Activated CD8-positive, alpha-beta memory T cell treated with anti-CD3 and anti-CD28 coated beads, Interleukin-2, amount 10 ng/mL, durations not matched to agents 7 days and 5 days (primary cell): Measurements from ENCODE around the gene ZDHHC12. TPM values are rescaled to one million over a fixed set of nuclear protein-coding genes. Genes with fewer than 3 reads are reported as not detected.

ENCODE experiments used
- ATAC-seq: fragments of 150-1000 bp; cut with Tn5 transposase; one replicate; pipeline ENCODE4 v1.10.0; 2021; ENCODE audit warnings: moderate library complexity
- CTCF ChIA-PET: fragments of 350-600 bp; sonication (Branson Sonifier 250); formaldehyde crosslinking; loops from one replicate; lab custom pipeline; 2021; ENCODE audit warnings: antibody characterized with exemption; lab: Charles Lee
- DNase-seq: peaks from one replicate; pipeline ENCODE4 v3.0.0-alpha.2; 2020
- H3K27ac Mint-ChIP-seq: one replicate; pipeline ENCODE4 v1.8.0; 2021; ENCODE audit warnings: mild to moderate bottlenecking, mixed read lengths
- H3K27me3 Mint-ChIP-seq: one replicate; pipeline ENCODE4 v1.8.0; 2021; ENCODE audit warnings: mixed read lengths
- H3K36me3 Mint-ChIP-seq: one replicate; pipeline ENCODE4 v1.8.0; 2021; ENCODE audit warnings: mild to moderate bottlenecking, mixed read lengths
- H3K4me1 Mint-ChIP-seq: one replicate; pipeline ENCODE4 v1.8.0; 2021; ENCODE audit warnings: mixed read lengths
- H3K4me3 Mint-ChIP-seq: one replicate; pipeline ENCODE4 v1.8.0; 2021; ENCODE audit warnings: mild to moderate bottlenecking, moderate library complexity, mixed read lengths
- H3K9me3 Mint-ChIP-seq: one replicate; pipeline ENCODE4 v1.8.0; 2022; ENCODE audit warnings: low read depth, mixed read lengths
- total RNA-seq, 2 experiments: library from RNA; stranded (reverse); gene quantifications; one replicate each; pipeline ENCODE4 v1.2.3, GENCODE V29; 2021

The ZDHHC12 gene
- 10 to 100 TPM; 67.8 to 90.0 TPM for total RNA-seq

GRCh38 chr9:128723866-128724743 lies at the start of gene ZDHHC12:
ZDHHC12 (minus strand) TSS chr9:128724127; CDS start chr9:128724093, 34 bp downstream.
- no peaks in the 10 kb centered on the region for H3K27me3 Mint-ChIP-seq
- H3K4me1 Mint-ChIP-seq = peaks cover 39% of the 10 kb centered on the region

GRCh38 chr9:128773049-128773448 lies 49.1 kb upstream of the ZDHHC12 start:
- H3K4me3 Mint-ChIP-seq = peak overlapping the region; percentile 32
- CTCF ChIA-PET = interaction anchor here (1.1 to 2.3 kb wide), 3 partner anchors 13 to 45 kb away, joined by 3 to 10 read pairs (median 10); partner anchors contain the start of genes ENDOG and TBC1D13
- H3K9me3 Mint-ChIP-seq = peaks cover 3% of the 10 kb centered on the region
- H3K27ac Mint-ChIP-seq = peak overlapping the region; percentile 28
- no peaks in the 10 kb centered on the region for H3K27me3 Mint-ChIP-seq
- no peak for ATAC-seq
- peaks cover 2% of the 10 kb centered on the region for H3K36me3 Mint-ChIP-seq
- peaks cover 19% of the 10 kb centered on the region for H3K4me1 Mint-ChIP-seq
- no peak for DNase-seq

More at GRCh38 chr9:128723866-128724743, at the start of gene ZDHHC12:
- peaks cover 8% of the 10 kb centered on the region for H3K36me3 Mint-ChIP-seq
- ATAC-seq (peak; percentile 98), DNase-seq (peak; percentile 100)
- H3K4me3 Mint-ChIP-seq = peak within 1 kb of the TSS; percentile 100
- no peaks in the 10 kb centered on the region for H3K9me3 Mint-ChIP-seq
- H3K27ac Mint-ChIP-seq = peak within 1 kb of the TSS; percentile 88
- CTCF ChIA-PET = interaction anchor here (0.9 to 2.1 kb wide), 9 partner anchors 10 to 285 kb away, joined by 3 to 10 read pairs (median 4); partner anchors contain the start of genes ENDOG and PKN3

DNA sequence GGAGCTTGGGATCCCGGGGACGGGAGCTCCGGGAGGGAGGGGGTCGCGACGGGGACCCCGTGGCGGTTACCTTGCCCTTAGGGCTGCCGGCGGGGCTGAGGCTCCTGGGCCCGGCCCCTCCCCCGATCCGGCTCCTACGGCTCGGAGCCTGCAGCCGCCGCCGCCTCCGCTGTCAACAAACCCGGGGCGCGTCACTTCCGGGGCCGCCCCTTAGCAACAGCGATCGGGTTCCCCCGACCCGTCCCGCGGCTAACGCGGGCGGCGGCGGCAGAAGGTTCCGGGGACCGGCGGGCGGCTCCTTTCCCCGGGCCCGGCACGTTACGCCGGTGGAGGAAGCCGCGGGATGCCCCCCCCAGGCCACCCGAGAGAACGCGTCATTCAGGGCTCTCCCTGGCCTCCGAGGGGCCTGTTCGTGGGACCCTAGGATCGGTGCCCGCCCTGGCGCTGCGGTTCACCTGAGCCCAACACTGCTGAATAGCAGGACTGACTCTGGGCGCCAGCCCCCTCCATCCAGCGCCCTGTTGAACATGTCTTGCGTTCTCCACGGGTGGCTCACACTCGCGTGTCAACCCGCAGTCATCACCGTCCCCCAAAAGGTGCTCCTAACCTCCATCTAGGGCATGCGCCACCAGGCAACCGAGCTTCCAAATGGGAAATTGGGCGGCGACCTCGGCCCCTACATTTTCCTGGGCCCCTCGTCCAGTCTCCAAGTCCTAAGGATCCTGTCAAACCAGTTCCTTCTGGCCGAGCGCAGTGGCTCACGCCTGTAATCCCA lies 48.0 kb upstream of the ZDHHC12 start, which contains the start of gene ZER1:
Gene ZER1 (minus strand): TSS at position 183 of the 775 bp plus-strand sequence. CDS start 16,362 bp downstream, outside the sequence.
- Mint-ChIP-seq H3K27ac (peak within 1 kb of the TSS; percentile 96), H3K36me3 (peaks cover 2% of the 10 kb centered on the region), H3K4me3 (peak within 1 kb of the TSS; percentile 95), H3K4me1 (peaks cover 19% of the 10 kb centered on the region), H3K27me3 (no peaks in the 10 kb centered on the region), H3K9me3 (peaks cover 3% of the 10 kb centered on the region)
- DNase-seq = peak; percentile 94
- peak; percentile 95 for ATAC-seq
- CTCF ChIA-PET = interaction anchor here (1.1 to 2.3 kb wide), 5 partner anchors 14 to 250 kb away, joined by 3 to 10 read pairs (median 6); partner anchors contain the start of genes ENDOG, PKN3, TBC1D13 and ZDHHC12

DNA sequence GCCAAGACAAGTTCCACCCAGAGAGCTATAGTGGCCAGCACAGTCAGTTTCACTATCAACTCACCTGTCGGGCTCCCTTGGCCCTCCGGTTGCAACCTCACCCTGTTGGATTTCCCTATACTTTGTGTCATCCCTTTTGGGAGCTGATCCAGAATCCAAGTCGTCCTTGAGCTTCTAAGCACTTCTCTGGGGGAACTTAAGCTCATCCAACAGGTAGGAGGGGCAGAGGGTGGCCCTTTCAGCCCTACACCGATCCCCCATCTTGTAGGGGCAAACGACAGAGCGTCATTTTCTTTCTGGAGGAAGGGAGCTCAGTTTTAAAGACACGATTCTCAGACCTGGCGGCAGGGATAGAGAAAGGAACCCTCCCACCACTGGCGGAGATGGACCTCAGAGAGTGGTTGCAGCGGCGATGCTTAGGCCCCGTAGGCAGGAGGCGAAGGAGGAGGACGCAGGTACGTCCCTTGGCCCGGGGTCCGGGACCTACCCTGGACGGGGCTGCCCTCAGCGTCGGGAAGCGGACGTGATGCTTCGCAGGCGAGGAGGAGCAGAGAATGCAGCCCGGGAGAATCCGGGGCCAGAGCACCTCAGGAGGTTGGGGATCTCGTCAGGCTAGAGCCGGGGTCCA lies 47.3 kb upstream of the ZDHHC12 start:
- H3K4me1 Mint-ChIP-seq = peaks cover 19% of the 10 kb centered on the region
- no peaks in the 10 kb centered on the region for H3K27me3 Mint-ChIP-seq
- peak overlapping the region; percentile 96 for H3K27ac Mint-ChIP-seq
- H3K4me3 Mint-ChIP-seq = peak overlapping the region; percentile 95
- peaks cover 2% of the 10 kb centered on the region for H3K36me3 Mint-ChIP-seq
- DNase-seq = no peak
- peak; percentile 14 for ATAC-seq
- H3K9me3 Mint-ChIP-seq = peaks cover 3% of the 10 kb centered on the region
- CTCF ChIA-PET = interaction anchor here (1.1 to 2.3 kb wide), 4 partner anchors 15 to 251 kb away, joined by 3 to 10 read pairs (median 5); partner anchors contain the start of genes PKN3, TBC1D13 and ZDHHC12

DNA sequence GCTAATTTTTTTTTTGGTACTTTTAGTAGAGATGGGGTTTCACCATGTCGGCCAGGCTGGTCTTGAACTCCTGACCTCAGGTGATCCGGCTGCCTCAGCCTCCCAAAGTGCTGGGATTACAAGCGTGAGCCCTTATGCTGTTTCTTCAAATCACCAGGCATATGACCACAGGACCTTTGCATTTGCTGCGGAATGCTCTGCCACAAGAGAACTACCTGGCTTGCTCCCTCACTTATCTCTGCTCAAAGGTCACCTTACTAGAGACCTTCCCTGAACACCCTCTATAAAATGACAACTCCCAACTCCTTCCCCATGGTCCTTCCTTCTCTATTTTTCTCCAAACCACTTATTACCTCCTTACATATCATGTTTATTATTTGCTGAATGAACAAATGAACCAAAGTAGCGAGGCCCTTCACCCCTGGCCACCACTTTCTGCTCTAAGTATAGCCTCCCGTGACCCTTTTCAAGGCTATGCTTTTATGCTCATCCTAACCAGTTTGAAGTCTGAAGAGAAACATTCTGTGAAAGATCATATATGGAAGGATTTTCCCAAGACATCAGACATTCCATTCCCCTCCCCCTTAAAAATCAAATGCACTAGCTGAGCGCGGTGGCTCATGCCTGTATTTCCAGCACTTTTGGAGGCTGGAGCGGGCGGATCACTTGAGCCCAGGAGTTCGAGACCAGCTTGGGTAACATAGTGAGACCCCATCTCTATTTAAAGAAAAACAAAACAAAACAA lies 46.5 kb upstream of the ZDHHC12 start:
- peaks cover 3% of the 10 kb centered on the region for H3K9me3 Mint-ChIP-seq
- no peak for DNase-seq
- peak overlapping the region; percentile 96 for H3K27ac Mint-ChIP-seq
- no peaks in the 10 kb centered on the region for H3K27me3 Mint-ChIP-seq
- ATAC-seq = no peak
- peaks cover 2% of the 10 kb centered on the region for H3K36me3 Mint-ChIP-seq
- peaks cover 19% of the 10 kb centered on the region for H3K4me1 Mint-ChIP-seq
- H3K4me3 Mint-ChIP-seq = peak overlapping the region; percentile 95
- CTCF ChIA-PET = interaction anchor here (1.1 to 2.3 kb wide), 3 partner anchors 15 to 68 kb away, joined by 4 to 10 read pairs (median 6); partner anchors contain the start of genes PKN3, TBC1D13 and ZDHHC12

GRCh38 chr9:128768606-128769005 lies 44.7 kb upstream of the ZDHHC12 start:
- no peaks in the 10 kb centered on the region for H3K36me3 Mint-ChIP-seq
- no peaks in the 10 kb centered on the region for H3K27me3 Mint-ChIP-seq
- peaks cover 19% of the 10 kb centered on the region for H3K4me1 Mint-ChIP-seq
- ATAC-seq (no peak), DNase-seq (no peak)
- no peak overlapping the region for H3K27ac Mint-ChIP-seq
- no peaks in the 10 kb centered on the region for H3K9me3 Mint-ChIP-seq
- no peak overlapping the region for H3K4me3 Mint-ChIP-seq
- CTCF ChIA-PET = interaction anchor here (1.1 to 1.4 kb wide), 2 partner anchors 41 to 49 kb away, joined by 3 read pairs; partner anchors contain the start of gene ENDOG

- no peak overlapping the region for H3K4me3 Mint-ChIP-seq
- no peaks in the 10 kb centered on the region for H3K27me3 Mint-ChIP-seq
- no peaks in the 10 kb centered on the region for H3K36me3 Mint-ChIP-seq
- H3K4me1 Mint-ChIP-seq = peaks cover 9% of the 10 kb centered on the region
- ATAC-seq = no peak
- no peak overlapping the region for H3K27ac Mint-ChIP-seq
- no peak for DNase-seq
- no peaks in the 10 kb centered on the region for H3K9me3 Mint-ChIP-seq
- CTCF ChIA-PET = interaction anchor here (1.0 to 1.5 kb wide), 2 partner anchors 17 to 53 kb away, joined by 3 to 5 read pairs; partner anchors contain the start of gene ENDOG
These were observed 41.6 kb upstream of the ZDHHC12 start for GRCh38 chr9:128765499-128765898.

- DNase-seq = no peak
- Mint-ChIP-seq H3K4me1 (peaks cover 3% of the 10 kb centered on the region), H3K9me3 (no peaks in the 10 kb centered on the region), H3K27ac (no peak overlapping the region), H3K27me3 (no peaks in the 10 kb centered on the region), H3K4me3 (no peak overlapping the region), H3K36me3 (no peaks in the 10 kb centered on the region)
- CTCF ChIA-PET = interaction anchor here (0.6 to 1.5 kb wide), 4 partner anchors 18 to 1333 kb away, joined by 3 to 5 read pairs (median 3); partner anchors contain the start of gene ENDOG
- ATAC-seq = no peak
These were observed 40.4 kb upstream of the ZDHHC12 start for GRCh38 chr9:128764361-128764760.

DNA sequence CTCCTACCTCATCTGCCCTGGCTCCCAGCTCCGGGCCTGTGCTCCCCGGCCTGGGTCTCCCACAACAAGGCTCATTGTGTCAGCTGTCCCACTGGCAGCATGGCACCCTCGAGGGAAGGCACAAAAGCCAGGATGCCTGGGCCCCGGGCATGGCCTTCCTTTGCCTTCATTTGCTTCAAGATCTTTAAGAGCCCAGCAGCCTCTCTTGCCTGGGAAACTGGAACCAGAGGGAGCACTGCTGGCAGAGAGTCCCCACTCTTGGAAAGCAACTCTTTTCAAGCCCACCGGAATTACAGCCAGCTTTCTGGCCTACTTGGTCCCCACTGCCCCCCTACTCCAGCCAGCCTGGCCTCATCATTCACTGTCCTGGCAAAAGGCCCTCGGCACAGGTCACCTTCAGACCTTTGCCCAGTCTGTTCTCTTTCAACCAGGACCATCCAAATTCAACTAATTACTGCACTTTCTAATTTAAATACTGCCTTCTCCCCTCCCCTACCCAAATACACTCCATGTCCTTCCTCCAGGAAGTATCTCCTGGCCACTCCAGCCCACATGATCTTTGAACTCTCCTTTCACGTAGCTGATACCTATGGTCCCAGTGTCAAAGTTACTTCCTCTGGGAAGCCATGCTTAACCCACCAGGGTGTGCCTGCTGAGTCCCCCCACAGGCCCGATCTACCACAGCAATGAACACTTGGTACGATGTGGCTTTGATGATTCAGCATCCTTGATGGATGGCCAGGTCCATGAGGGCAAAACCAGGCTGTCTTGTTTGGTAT lies 38.9 kb upstream of the ZDHHC12 start:
- H3K4me3 Mint-ChIP-seq = no peak overlapping the region
- H3K36me3 Mint-ChIP-seq = no peaks in the 10 kb centered on the region
- DNase-seq (no peak), ATAC-seq (no peak)
- H3K9me3 Mint-ChIP-seq = no peaks in the 10 kb centered on the region
- no peaks in the 10 kb centered on the region for H3K27me3 Mint-ChIP-seq
- H3K4me1 Mint-ChIP-seq = no peaks in the 10 kb centered on the region
- CTCF ChIA-PET = no interaction called here
- no peak overlapping the region for H3K27ac Mint-ChIP-seq

- no peaks in the 10 kb centered on the region for H3K27me3 Mint-ChIP-seq
- ATAC-seq (no peak), DNase-seq (no peak)
- H3K9me3 Mint-ChIP-seq = no peaks in the 10 kb centered on the region
- H3K27ac Mint-ChIP-seq = no peak overlapping the region
- no peak overlapping the region for H3K4me3 Mint-ChIP-seq
- CTCF ChIA-PET = interaction anchor here (1.4 kb wide), 1 partner anchor 24 kb away, joined by 3 read pairs; no protein-coding TSS in a partner anchor
- no peaks in the 10 kb centered on the region for H3K4me1 Mint-ChIP-seq
- no peaks in the 10 kb centered on the region for H3K36me3 Mint-ChIP-seq
These were observed 33.7 kb upstream of the ZDHHC12 start for GRCh38 chr9:128757602-128758001.

DNA sequence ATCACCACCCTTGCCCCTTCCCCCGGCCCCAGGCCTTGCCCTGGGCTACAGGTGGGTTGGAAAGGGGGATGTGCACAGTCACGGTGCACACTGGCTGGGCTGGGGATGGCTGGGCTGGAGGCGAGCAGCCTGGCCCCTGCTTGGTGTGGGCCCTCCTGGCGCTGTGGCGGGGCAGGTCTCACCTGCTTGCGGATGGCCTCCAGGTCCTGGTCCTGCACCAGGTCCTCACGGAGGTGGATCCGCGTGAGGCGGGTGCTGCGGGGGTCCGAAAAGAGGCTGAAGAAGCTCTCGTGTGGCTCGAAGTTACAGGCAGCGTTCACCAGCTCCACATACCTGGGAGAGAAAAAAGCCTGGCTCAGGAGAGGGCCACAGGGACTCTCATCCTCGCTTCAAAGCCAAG lies 29.7 kb upstream of the ZDHHC12 start:
- Mint-ChIP-seq H3K9me3 (no peaks in the 10 kb centered on the region), H3K36me3 (no peaks in the 10 kb centered on the region), H3K4me1 (no peaks in the 10 kb centered on the region), H3K27me3 (no peaks in the 10 kb centered on the region), H3K4me3 (no peak overlapping the region), H3K27ac (no peak overlapping the region)
- CTCF ChIA-PET = no interaction called here
- DNase-seq = no peak
- ATAC-seq = no peak
